RWPE2 (cell line): ENCODE measurements around the gene B4GALT4.
"Not testable (repeated sequence)": the region's sequence is repeated elsewhere in the genome, so short reads cannot be mapped to it uniquely, and the experiment has no call there.

Source experiments
- ATAC-seq: fragments of 200-7000 bp; cut with Tn5 transposase; 3 replicates; pipeline ENCODE4 v1.9.1; 2021; ENCODE audit warnings: low read depth
- DNase-seq: peaks from one replicate; pipeline ENCODE4 v3.0.0-alpha.2; 2020; ENCODE audit warnings: low spot score
- H3K27ac ChIP-seq: fragments of 450-650 bp; 2 replicates; pipeline ENCODE4 v1.5.1; 2017; ENCODE audit warnings: mild to moderate bottlenecking; ENCODE audit not compliant: poor library complexity, severe bottlenecking
- H3K27me3 ChIP-seq: fragments of 250-450 bp; sonication (Bioruptor Pico); 2 replicates; pipeline ENCODE4 v1.5.1; 2021; ENCODE audit warnings: mild to moderate bottlenecking, moderate library complexity; ENCODE audit not compliant: insufficient read depth, poor library complexity, severe bottlenecking
- H3K36me3 ChIP-seq: fragments of 250-450 bp; sonication (Bioruptor Pico); 2 replicates; pipeline ENCODE4 v1.5.1; 2020; ENCODE audit warnings: low read depth, mild to moderate bottlenecking, moderate library complexity
- H3K4me1 ChIP-seq: fragments of 250-450 bp; sonication (Bioruptor Pico); 2 replicates; pipeline ENCODE4 v1.5.1; 2021; ENCODE audit warnings: mild to moderate bottlenecking, moderate library complexity; ENCODE audit not compliant: insufficient read depth, poor library complexity, severe bottlenecking
- H3K4me3 ChIP-seq: fragments of 250-450 bp; sonication (Bioruptor Pico); 2 replicates; pipeline ENCODE4 v1.5.1; 2021; ENCODE audit warnings: mild to moderate bottlenecking, moderate library complexity; ENCODE audit not compliant: severe bottlenecking
- H3K9me3 ChIP-seq: fragments of 250-450 bp; sonication (Bioruptor Pico); 2 replicates; pipeline ENCODE4 v1.5.1; 2021; ENCODE audit warnings: mild to moderate bottlenecking, moderate library complexity; ENCODE audit not compliant: severe bottlenecking
- CTCF ChIP-seq: fragments of 450-650 bp; IDR thresholded peaks from one replicate; pipeline ENCODE4 v1.5.1; 2017; ENCODE audit warnings: mild to moderate bottlenecking, moderate library complexity; ENCODE audit not compliant: poor library complexity, severe bottlenecking

The B4GALT4 gene

GRCh38 chr3:119243712-119244111, 3.0 kb upstream of the B4GALT4 start:
- ATAC-seq (no peak), DNase-seq (no peak)
- Histone ChIP-seq H3K27ac (no peak overlapping the region), H3K9me3 (no peaks in the 10 kb centered on the region), H3K36me3 (no peaks in the 10 kb centered on the region; the same call in 1 of the 2 replicates), H3K4me3 (no peak overlapping the region), H3K27me3 (no peaks in the 10 kb centered on the region), H3K4me1 (peaks cover 10% of the 10 kb centered on the region)
- TF ChIP-seq CTCF = no peak

- DNase-seq, H3K9me3 ChIP-seq, H3K4me3 ChIP-seq, H3K27ac ChIP-seq, H3K36me3 ChIP-seq, H3K27me3 ChIP-seq, ATAC-seq: not testable (repeated sequence)
- peaks cover 13% of the 10 kb centered on the region for H3K4me1 ChIP-seq
These were observed 2.4 kb upstream of the B4GALT4 start for GRCh38 chr3:119243058-119243529.

- not testable (repeated sequence) for H3K27me3 ChIP-seq, DNase-seq, H3K27ac ChIP-seq, H3K4me3 ChIP-seq, H3K36me3 ChIP-seq, ATAC-seq, H3K9me3 ChIP-seq
- peaks cover 13% of the 10 kb centered on the region for H3K4me1 ChIP-seq
These were observed 1.8 kb upstream of the B4GALT4 start for GRCh38 chr3:119242387-119243057.

GRCh38 chr3:119240101-119240590, 532 bp downstream of the B4GALT4 start:
- peaks cover 17% of the 10 kb centered on the region for H3K4me1 ChIP-seq
- H3K9me3 ChIP-seq = no peaks in the 10 kb centered on the region
- peak overlapping the region; percentile 55 for H3K27ac ChIP-seq
- H3K27me3 ChIP-seq = no peaks in the 10 kb centered on the region
- peak overlapping the region; percentile 52 for H3K4me3 ChIP-seq
- DNase-seq (no peak), ATAC-seq (no peak; the same call in 2 of the 3 replicates)
- no peak for TF ChIP-seq CTCF
- H3K36me3 ChIP-seq = peaks cover 8% of the 10 kb centered on the region

- Histone ChIP-seq H3K4me3 (peak overlapping the region; percentile 52), H3K27ac (peak overlapping the region; percentile 55), H3K4me1 (peaks cover 22% of the 10 kb centered on the region), H3K36me3 (peaks cover 16% of the 10 kb centered on the region), H3K27me3 (no peaks in the 10 kb centered on the region), H3K9me3 (no peaks in the 10 kb centered on the region)
- no peak for DNase-seq
- TF ChIP-seq CTCF = no peak
- ATAC-seq = no peak
These were observed 1.4 kb downstream of the B4GALT4 start for GRCh38 chr3:119239206-119239820.
